ENCODE results near the gene SLC26A9. TPM values are rescaled to one million over a fixed set of nuclear protein-coding genes. Genes with fewer than 3 reads are reported as not detected.

Gene SLC26A9
- total and polyA plus RNA-seq, 10 of the 15 experiments (the other 5 are each of a cell fraction or from before 2014, with no cell fraction given) = 0.09 to 0.40 (median 0.17) TPM

- TF ChIP-seq, protein P1, sequence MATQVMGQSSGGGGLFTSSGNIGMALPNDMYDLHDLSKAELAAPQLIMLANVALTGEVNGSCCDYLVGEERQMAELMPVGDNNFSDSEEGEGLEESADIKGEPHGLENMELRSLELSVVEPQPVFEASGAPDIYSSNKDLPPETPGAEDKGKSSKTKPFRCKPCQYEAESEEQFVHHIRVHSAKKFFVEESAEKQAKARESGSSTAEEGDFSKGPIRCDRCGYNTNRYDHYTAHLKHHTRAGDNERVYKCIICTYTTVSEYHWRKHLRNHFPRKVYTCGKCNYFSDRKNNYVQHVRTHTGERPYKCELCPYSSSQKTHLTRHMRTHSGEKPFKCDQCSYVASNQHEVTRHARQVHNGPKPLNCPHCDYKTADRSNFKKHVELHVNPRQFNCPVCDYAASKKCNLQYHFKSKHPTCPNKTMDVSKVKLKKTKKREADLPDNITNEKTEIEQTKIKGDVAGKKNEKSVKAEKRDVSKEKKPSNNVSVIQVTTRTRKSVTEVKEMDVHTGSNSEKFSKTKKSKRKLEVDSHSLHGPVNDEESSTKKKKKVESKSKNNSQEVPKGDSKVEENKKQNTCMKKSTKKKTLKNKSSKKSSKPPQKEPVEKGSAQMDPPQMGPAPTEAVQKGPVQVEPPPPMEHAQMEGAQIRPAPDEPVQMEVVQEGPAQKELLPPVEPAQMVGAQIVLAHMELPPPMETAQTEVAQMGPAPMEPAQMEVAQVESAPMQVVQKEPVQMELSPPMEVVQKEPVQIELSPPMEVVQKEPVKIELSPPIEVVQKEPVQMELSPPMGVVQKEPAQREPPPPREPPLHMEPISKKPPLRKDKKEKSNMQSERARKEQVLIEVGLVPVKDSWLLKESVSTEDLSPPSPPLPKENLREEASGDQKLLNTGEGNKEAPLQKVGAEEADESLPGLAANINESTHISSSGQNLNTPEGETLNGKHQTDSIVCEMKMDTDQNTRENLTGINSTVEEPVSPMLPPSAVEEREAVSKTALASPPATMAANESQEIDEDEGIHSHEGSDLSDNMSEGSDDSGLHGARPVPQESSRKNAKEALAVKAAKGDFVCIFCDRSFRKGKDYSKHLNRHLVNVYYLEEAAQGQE (IDR thresholded peaks at IDR 0.05; ENCODE audit: low read depth, low read length) = no peak
- TF ChIP-seq CREM (IDR thresholded peaks at IDR 0.05; ENCODE audit: low read depth) = no peak
- TF ChIP-seq BCL3 (IDR thresholded peaks at IDR 0.05; ENCODE audit: borderline replicate concordance, insufficient read depth, low read depth, low read length, poor library complexity, severe bottlenecking) = no peak
- no peak for TF ChIP-seq EED (IDR thresholded peaks at IDR 0.05; ENCODE audit: low read depth)
These were observed 16.6 kb downstream of the SLC26A9 start (continued) for GRCh38 chr1:205926636-205927035.

GRCh38 chr1:205926213-205926612 is 17.0 kb downstream of the SLC26A9 start:
- H3K9ac ChIP-seq (ENCODE audit: control insufficient read depth, insufficient read depth, low read length) = no peak overlapping the region
- in situ Hi-C loops (cut with MboI) = no loop called here
- 45% methylated on average over 5 of the region's 5 CpGs for WGBS (ENCODE audit: insufficient coverage, insufficient replicate concordance, low lambda C conversion rate, missing lambda C conversion rate)
- no peaks in the 10 kb centered on the region for H3K79me2 ChIP-seq (ENCODE audit: control insufficient read depth, insufficient read depth, low read length)
- RAD21 ChIA-PET (ENCODE audit: unreplicated experiment) = interaction anchor here (0.6 kb wide), 1 partner anchor 51 kb away, joined by 3 read pairs; no protein-coding TSS in a partner anchor
- no peak overlapping the region for H2AFZ ChIP-seq (ENCODE audit: control insufficient read depth, low read depth, low read length)
- H3K9me3 ChIP-seq (replicated peaks; ENCODE audit: control insufficient read depth, insufficient read depth, low read length) = no peaks in the 10 kb centered on the region
- H4K20me1 ChIP-seq (ENCODE audit: control insufficient read depth, insufficient read depth) = peaks cover 2% of the 10 kb centered on the region; the same call in 1 of the 2 replicates
- no peak overlapping the region for H3K4me2 ChIP-seq (ENCODE audit: control insufficient read depth, insufficient read depth)
- H3K36me3 ChIP-seq (ENCODE audit: control insufficient read depth in 2 of 2, insufficient read depth in 2 of 2, low read length in 1 of 2) = no peaks in the 10 kb centered on the region
- H3K4me3 ChIP-seq = no peak overlapping the region
- ATAC-seq (no peak), FAIRE-seq (no peak), DNase-seq (ENCODE audit: low read depth, low spot score) (no peak)
- intact Hi-C loops (cut with micrococcal nuclease; ENCODE audit: unreplicated experiment) = no loop called here
- no TSS peak for BruUV-seq (replicated peaks)
- H3K4me1 ChIP-seq (ENCODE audit: control insufficient read depth, insufficient read depth, low read length) = no peaks in the 10 kb centered on the region
- CTCF ChIA-PET = interaction anchor here (0.6 to 0.7 kb wide), 2 partner anchors 51 to 181 kb away, joined by 3 to 4 read pairs; no protein-coding TSS in a partner anchor
- SMC1A ChIA-PET (ENCODE audit: uncharacterized antibody, unreplicated experiment) = no interaction called here
- peaks cover 3 to 10% of the 10 kb centered on the region in 2 experiments; a peak in 3 of 4 replicates for H3K27me3 ChIP-seq (replicated peaks in 1 of 2; ENCODE audit: control insufficient read depth in 2 of 2, insufficient read depth in 2 of 2, low read length in 1 of 2)
- H3K27ac ChIP-seq (ENCODE audit: control insufficient read depth, insufficient read depth) = no peak overlapping the region
- POLR2A ChIA-PET = no interaction called here
- TF ChIP-seq CREB1 (IDR thresholded peaks at IDR 0.05; ENCODE audit: low read depth) (no peak), YBX1 (IDR thresholded peaks at IDR 0.05) (no peak), TARDBP (IDR thresholded peaks at IDR 0.05; ENCODE audit: borderline replicate concordance) (no peak), RAD21 (IDR thresholded peaks at IDR 0.05; ENCODE audit: insufficient read depth, low read depth, low read length) (no peak), CBFB (IDR thresholded peaks at IDR 0.05; ENCODE audit: low read depth) (no peak), SRF (IDR thresholded peaks at IDR 0.05; ENCODE audit: low read depth in 2 of 2, low read length in 2 of 2) (no peak), STAT1 (conservative IDR thresholded peaks at IDR 0.05) (no peak), USF1 (IDR thresholded peaks at IDR 0.05; ENCODE audit: borderline replicate concordance, extremely low read length, insufficient read depth, low read depth, low read length) (no peak), CHD4 (IDR thresholded peaks at IDR 0.05) (no peak), SUPT20H (IDR thresholded peaks at IDR 0.05; ENCODE audit: borderline replicate concordance, control insufficient read depth, low read depth, low read length) (no peak), POLR2AphosphoS2 (IDR thresholded peaks at IDR 0.05; ENCODE audit: low read depth, low read length) (no peak), NBN (IDR thresholded peaks at IDR 0.05) (no peak), TCF7 (IDR thresholded peaks at IDR 0.05; ENCODE audit: borderline replicate concordance) (no peak), MLLT1 (IDR thresholded peaks at IDR 0.05) (no peak)
